Measurements from ENCODE around the gene OXSR1. TPM values are rescaled to one million over a fixed set of nuclear protein-coding genes. Genes with fewer than 3 reads are reported as not detected.

The OXSR1 gene
- total RNA-seq, 4 donors from 2014 or later, result 17.3 to 49.7 (median 28.7) TPM

- peak in 1 of 3 donors; percentile 9 for DNase-seq
- Histone ChIP-seq H3K4me3 (no peak overlapping the region), H3K4me1 (peaks cover 0 to 16% (median 6%) of the 10 kb centered on the region in 4 donors), H3K27me3 (no peaks in the 10 kb centered on the region), H3K9me3 (no peaks in the 10 kb centered on the region), H3K27ac (no peak overlapping the region), H3K36me3 (peaks cover 0 to 13% (median 0%) of the 10 kb centered on the region in 3 donors)
- TF ChIP-seq, protein P1, sequence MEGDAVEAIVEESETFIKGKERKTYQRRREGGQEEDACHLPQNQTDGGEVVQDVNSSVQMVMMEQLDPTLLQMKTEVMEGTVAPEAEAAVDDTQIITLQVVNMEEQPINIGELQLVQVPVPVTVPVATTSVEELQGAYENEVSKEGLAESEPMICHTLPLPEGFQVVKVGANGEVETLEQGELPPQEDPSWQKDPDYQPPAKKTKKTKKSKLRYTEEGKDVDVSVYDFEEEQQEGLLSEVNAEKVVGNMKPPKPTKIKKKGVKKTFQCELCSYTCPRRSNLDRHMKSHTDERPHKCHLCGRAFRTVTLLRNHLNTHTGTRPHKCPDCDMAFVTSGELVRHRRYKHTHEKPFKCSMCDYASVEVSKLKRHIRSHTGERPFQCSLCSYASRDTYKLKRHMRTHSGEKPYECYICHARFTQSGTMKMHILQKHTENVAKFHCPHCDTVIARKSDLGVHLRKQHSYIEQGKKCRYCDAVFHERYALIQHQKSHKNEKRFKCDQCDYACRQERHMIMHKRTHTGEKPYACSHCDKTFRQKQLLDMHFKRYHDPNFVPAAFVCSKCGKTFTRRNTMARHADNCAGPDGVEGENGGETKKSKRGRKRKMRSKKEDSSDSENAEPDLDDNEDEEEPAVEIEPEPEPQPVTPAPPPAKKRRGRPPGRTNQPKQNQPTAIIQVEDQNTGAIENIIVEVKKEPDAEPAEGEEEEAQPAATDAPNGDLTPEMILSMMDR (IDR thresholded peaks at IDR 0.05), result no peak
- no peak for TF ChIP-seq POLR2A (IDR thresholded peaks at IDR 0.05)
Observed at GRCh38 chr3:38143511-38143910, 21.8 kb upstream of the OXSR1 start.

DNA sequence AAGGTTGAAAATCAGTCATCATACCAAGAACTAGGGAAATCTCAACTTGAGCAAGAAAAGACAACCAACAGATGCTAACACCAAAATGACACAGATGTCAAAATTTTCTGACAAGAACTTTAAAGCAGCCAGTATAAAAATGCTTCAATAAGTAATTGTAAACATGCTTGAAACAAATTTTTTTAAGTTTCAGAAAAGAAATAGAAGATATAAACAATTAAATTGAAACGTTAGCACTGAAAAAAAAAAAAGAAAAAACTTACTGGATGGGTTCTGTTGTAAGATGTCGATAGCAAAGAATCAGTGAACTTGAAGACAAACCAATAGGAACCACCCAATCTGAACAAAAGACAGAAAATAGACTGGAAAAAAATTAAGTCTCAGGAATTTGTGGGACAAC lies 18.8 kb upstream of the OXSR1 start:
- Histone ChIP-seq H3K36me3 (peaks cover 0 to 4% (median 0%) of the 10 kb centered on the region in 3 donors), H3K9me3 (no peaks in the 10 kb centered on the region), H3K4me1 (no peaks in the 10 kb centered on the region), H3K27ac (no peak overlapping the region), H3K27me3 (no peaks in the 10 kb centered on the region), H3K4me3 (no peak overlapping the region)
- TF ChIP-seq POLR2A (IDR thresholded peaks at IDR 0.05), result no peak
- TF ChIP-seq, protein P1 (IDR thresholded peaks at IDR 0.05), result no peak
- DNase-seq, result no peak

GRCh38 chr3:38147421-38147820 lies 17.9 kb upstream of the OXSR1 start:
- Histone ChIP-seq H3K9me3 (no peaks in the 10 kb centered on the region), H3K4me3 (no peak overlapping the region), H3K36me3 (no peaks in the 10 kb centered on the region), H3K4me1 (no peaks in the 10 kb centered on the region), H3K27ac (no peak overlapping the region), H3K27me3 (no peaks in the 10 kb centered on the region)
- DNase-seq, result no peak
- TF ChIP-seq, protein P1 (IDR thresholded peaks at IDR 0.05), result no peak
- no peak for TF ChIP-seq POLR2A (IDR thresholded peaks at IDR 0.05)

- Histone ChIP-seq H3K27me3 (no peaks in the 10 kb centered on the region), H3K4me1 (no peaks in the 10 kb centered on the region), H3K9me3 (no peaks in the 10 kb centered on the region), H3K36me3 (no peaks in the 10 kb centered on the region), H3K27ac (no peak overlapping the region), H3K4me3 (no peak overlapping the region)
- TF ChIP-seq, protein P1 (IDR thresholded peaks at IDR 0.05), result no peak
- TF ChIP-seq POLR2A (IDR thresholded peaks at IDR 0.05), result no peak
- peak in 1 of 3 donors; percentile 8 for DNase-seq
Observed at GRCh38 chr3:38148311-38148882, 16.9 kb upstream of the OXSR1 start.

DNA sequence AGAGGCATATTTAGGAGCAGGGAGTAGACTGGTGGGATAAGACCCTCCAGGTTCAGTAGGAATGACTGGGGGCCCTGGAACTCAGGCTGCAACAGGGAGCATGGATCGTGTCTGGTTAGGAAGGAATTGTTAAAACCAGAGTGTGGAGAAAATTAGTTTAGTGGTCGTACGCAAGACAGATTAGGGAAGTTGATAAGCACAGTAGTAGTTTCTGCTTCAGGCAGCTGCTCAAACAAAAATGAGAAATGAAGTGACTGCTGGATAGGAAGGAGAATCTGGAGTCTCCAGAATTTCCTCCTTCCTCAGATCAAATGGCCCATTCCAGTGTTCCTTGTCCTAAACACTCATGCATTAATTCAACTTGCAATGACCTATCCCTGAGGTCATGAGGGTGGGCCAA lies 15.6 kb upstream of the OXSR1 start:
- Histone ChIP-seq H3K4me1 (no peaks in the 10 kb centered on the region), H3K27ac (no peak overlapping the region), H3K27me3 (no peaks in the 10 kb centered on the region), H3K4me3 (no peak overlapping the region), H3K36me3 (no peaks in the 10 kb centered on the region), H3K9me3 (no peaks in the 10 kb centered on the region)
- no peak for DNase-seq
- no peak for TF ChIP-seq POLR2A (IDR thresholded peaks at IDR 0.05)
- TF ChIP-seq, protein P1 (IDR thresholded peaks at IDR 0.05), result no peak

Measured in Peyer's patch (tissue), 4 donors.